ENCODE data around the gene SGF29.
A peak's percentile ranks its signal among the peaks of the same experiment; 100 is the strongest.
"Not testable (repeated sequence)": the region's sequence is repeated elsewhere in the genome, so short reads cannot be mapped to it uniquely, and the experiment has no call there.

SGF29 gene

GRCh38 chr16:28544998-28545397 is 8.7 kb upstream of the SGF29 start:
- peaks cover 3% of the 10 kb centered on the region for H3K27me3 Mint-ChIP-seq
- H3K9me3 Mint-ChIP-seq = no peaks in the 10 kb centered on the region
- H3K27ac Mint-ChIP-seq = no peak overlapping the region

DNA sequence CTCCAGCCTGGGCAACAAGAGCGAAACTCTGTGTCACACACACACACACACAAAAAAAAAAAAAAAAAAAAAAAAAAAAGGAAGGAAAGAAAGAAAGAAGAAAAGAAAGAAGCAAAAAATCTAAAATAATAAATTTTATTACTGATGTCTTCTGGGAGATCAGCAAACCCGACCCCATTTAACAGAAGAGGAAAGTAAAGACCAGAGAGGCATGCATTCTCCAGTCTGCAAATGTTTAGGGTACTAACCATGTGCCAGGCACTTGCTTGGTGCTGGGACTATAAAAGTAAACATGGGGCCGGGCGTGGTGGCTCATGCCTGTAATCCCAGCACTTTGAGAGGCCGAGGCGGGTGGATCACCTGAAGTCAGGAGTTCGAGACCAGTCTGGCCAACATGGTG is 7.8 kb upstream of the SGF29 start:
- not testable (repeated sequence) for DNase-seq; ATAC-seq; H3K27ac Mint-ChIP-seq; H3K27me3 Mint-ChIP-seq; H3K4me3 Mint-ChIP-seq; H3K4me1 Mint-ChIP-seq; H3K36me3 Mint-ChIP-seq (ENCODE audit: low read depth); H3K9me3 Mint-ChIP-seq

More at GRCh38 chr16:28544998-28545397, 8.7 kb upstream of the SGF29 start:
- no peak for DNase-seq
- no peak for ATAC-seq
- no peak overlapping the region for H3K4me3 Mint-ChIP-seq
- peaks cover 4% of the 10 kb centered on the region for H3K4me1 Mint-ChIP-seq
- H3K36me3 Mint-ChIP-seq (ENCODE audit: low read depth) = no peaks in the 10 kb centered on the region

DNA sequence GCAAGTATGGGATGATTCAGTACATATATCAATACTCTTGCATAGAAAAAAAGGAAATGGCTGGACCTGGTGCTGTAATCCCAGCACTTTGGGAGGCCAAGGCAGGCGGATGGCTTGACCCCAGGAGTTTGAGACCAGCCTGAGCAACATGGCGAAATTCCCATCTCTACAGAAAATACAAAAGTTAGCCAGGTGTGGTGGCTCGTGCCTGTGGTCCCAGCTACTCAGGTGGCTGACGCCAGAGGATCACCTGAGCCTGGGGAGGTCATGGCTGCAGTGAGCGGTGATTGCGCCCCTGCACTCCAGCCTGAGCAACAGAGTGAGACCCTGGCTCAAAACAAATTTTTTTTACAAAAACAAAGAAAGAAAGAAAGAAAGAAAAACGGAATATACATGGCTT is 7.1 kb upstream of the SGF29 start:
- no peaks in the 10 kb centered on the region for H3K9me3 Mint-ChIP-seq
- no peaks in the 10 kb centered on the region for H3K36me3 Mint-ChIP-seq (ENCODE audit: low read depth)
- ATAC-seq (no peak), DNase-seq (no peak)
- H3K4me3 Mint-ChIP-seq = no peak overlapping the region
- peaks cover 3% of the 10 kb centered on the region for H3K27me3 Mint-ChIP-seq
- peaks cover 4% of the 10 kb centered on the region for H3K4me1 Mint-ChIP-seq
- no peak overlapping the region for H3K27ac Mint-ChIP-seq

DNA sequence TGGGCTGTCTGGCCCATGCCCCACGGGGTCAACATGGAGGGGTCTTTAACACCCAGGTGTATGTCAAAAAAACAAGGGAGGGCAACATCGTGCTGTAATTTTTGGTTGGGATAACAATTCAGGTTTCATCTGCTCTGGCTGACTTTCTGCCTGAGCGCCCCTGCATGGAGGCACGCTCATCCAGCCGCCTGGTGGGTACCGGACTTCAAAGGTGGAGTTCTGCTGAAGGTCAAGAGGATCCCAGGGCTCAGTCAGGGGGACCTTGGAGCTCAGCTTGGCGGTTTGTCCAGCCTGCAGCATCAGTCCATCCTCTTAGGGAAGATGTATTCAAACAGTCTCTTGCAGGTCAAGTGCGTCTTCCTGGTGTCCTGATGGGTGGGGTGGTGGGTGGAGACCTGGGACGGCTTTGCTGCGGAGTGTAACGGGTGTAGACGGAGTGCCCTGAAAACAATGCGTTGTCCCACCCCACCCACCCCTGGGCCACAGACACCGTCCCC is 5.4 kb upstream of the SGF29 start:
- DNase-seq = no peak
- Mint-ChIP-seq H3K27ac (no peak overlapping the region), H3K36me3 (ENCODE audit: low read depth) (no peaks in the 10 kb centered on the region), H3K4me1 (peaks cover 12% of the 10 kb centered on the region), H3K27me3 (peaks cover 3% of the 10 kb centered on the region), H3K4me3 (no peak overlapping the region), H3K9me3 (no peaks in the 10 kb centered on the region)
- ATAC-seq = no peak

- H3K27me3 Mint-ChIP-seq = peaks cover 3% of the 10 kb centered on the region
- H3K4me1 Mint-ChIP-seq = peaks cover 17% of the 10 kb centered on the region
- DNase-seq = no peak
- H3K9me3 Mint-ChIP-seq = no peaks in the 10 kb centered on the region
- peak; percentile 15 for ATAC-seq
- H3K27ac Mint-ChIP-seq = no peak overlapping the region
- no peak overlapping the region for H3K4me3 Mint-ChIP-seq
- no peaks in the 10 kb centered on the region for H3K36me3 Mint-ChIP-seq (ENCODE audit: low read depth)
Measured at GRCh38 chr16:28549301-28549899, 4.3 kb upstream of the SGF29 start.

- Mint-ChIP-seq H3K27ac (peak overlapping the region; percentile 97), H3K36me3 (ENCODE audit: low read depth) (peaks cover 22% of the 10 kb centered on the region), H3K9me3 (no peaks in the 10 kb centered on the region), H3K4me1 (peaks cover 41% of the 10 kb centered on the region), H3K4me3 (peak overlapping the region; percentile 88), H3K27me3 (no peaks in the 10 kb centered on the region)
- DNase-seq (no peak), ATAC-seq (no peak)
Measured at GRCh38 chr16:28554634-28555423, 1.1 kb downstream of the SGF29 start.

DNA sequence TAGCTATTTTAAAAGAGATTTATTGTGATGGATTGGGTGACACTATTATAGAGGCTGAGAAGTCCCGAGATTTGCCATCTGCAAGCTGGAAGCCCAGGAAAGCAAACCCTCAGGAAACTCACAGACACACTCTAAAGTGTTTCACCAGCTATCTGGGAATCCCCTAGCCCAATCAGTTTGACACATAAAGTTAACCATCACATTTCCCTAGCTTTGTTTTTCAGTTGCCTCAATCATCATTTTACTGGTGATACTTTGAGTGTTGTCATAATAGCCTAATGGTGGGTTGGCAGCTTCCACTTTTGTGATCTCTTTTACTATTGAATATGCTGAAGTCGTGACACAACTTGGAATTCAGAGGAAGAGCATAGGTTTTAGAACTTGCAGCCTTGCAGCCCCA is 1.8 kb downstream of the SGF29 start:
- H3K27me3 Mint-ChIP-seq = no peaks in the 10 kb centered on the region
- H3K4me3 Mint-ChIP-seq = peak overlapping the region; percentile 18
- DNase-seq (no peak), ATAC-seq (no peak)
- H3K9me3 Mint-ChIP-seq = no peaks in the 10 kb centered on the region
- peaks cover 24% of the 10 kb centered on the region for H3K36me3 Mint-ChIP-seq (ENCODE audit: low read depth)
- H3K4me1 Mint-ChIP-seq = peaks cover 45% of the 10 kb centered on the region
- H3K27ac Mint-ChIP-seq = peak overlapping the region; percentile 46

GRCh38 chr16:28556914-28557320 is 3.2 kb downstream of the SGF29 start:
- Mint-ChIP-seq H3K27ac (no peak overlapping the region), H3K4me1 (peaks cover 51% of the 10 kb centered on the region), H3K4me3 (no peak overlapping the region), H3K36me3 (ENCODE audit: low read depth) (peaks cover 24% of the 10 kb centered on the region), H3K9me3 (no peaks in the 10 kb centered on the region), H3K27me3 (no peaks in the 10 kb centered on the region)
- DNase-seq (no peak), ATAC-seq (no peak)

- H3K27ac Mint-ChIP-seq = no peak overlapping the region
- no peaks in the 10 kb centered on the region for H3K9me3 Mint-ChIP-seq
- DNase-seq = no peak
- peaks cover 24% of the 10 kb centered on the region for H3K36me3 Mint-ChIP-seq (ENCODE audit: low read depth)
- no peak for ATAC-seq
- no peak overlapping the region for H3K4me3 Mint-ChIP-seq
- no peaks in the 10 kb centered on the region for H3K27me3 Mint-ChIP-seq
- H3K4me1 Mint-ChIP-seq = peaks cover 44% of the 10 kb centered on the region
Measured at GRCh38 chr16:28558456-28558855, 4.7 kb downstream of the SGF29 start.

DNA sequence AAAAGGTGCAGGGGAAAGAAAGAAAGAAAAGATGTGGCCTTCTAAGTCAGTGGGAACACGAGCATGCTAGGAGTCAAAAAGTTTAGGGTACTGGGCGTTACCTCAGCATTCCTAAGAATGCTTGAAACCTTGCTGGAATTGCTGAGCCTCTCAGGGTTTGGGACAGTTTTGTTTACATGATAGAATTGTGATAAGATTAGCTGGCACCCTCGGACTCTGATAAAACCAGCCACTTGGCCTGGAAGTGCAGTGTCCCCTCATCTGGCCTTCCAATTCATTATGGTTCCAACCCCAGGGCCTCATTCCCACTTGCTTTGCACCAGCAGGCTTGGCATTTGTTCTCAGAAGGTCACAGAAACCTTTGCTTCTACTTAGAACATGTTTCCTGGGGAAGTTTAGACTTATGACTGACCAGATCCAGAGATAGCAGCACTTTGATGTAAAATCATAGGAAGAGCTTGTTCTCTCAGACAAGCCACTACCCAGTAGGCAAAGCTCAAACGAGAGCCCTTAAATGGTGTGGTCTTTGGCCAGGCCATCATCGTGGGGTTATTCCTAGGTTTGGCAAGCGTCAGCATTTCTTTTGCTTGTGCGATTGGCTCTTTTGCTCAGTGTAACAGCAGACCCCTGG is 8.0 kb downstream of the SGF29 start:
- Mint-ChIP-seq H3K4me3 (no peak overlapping the region), H3K27ac (no peak overlapping the region), H3K27me3 (no peaks in the 10 kb centered on the region), H3K4me1 (peaks cover 26% of the 10 kb centered on the region), H3K9me3 (peaks cover 4% of the 10 kb centered on the region), H3K36me3 (ENCODE audit: low read depth) (peaks cover 33% of the 10 kb centered on the region)
- no peak for DNase-seq
- ATAC-seq = no peak

- no peak overlapping the region for H3K4me3 Mint-ChIP-seq
- no peaks in the 10 kb centered on the region for H3K27me3 Mint-ChIP-seq
- peaks cover 4% of the 10 kb centered on the region for H3K9me3 Mint-ChIP-seq
- H3K4me1 Mint-ChIP-seq = peaks cover 24% of the 10 kb centered on the region
- ATAC-seq (no peak), DNase-seq (no peak)
- no peak overlapping the region for H3K27ac Mint-ChIP-seq
- peaks cover 34% of the 10 kb centered on the region for H3K36me3 Mint-ChIP-seq (ENCODE audit: low read depth)
Measured at GRCh38 chr16:28562199-28562598, 8.5 kb downstream of the SGF29 start.

DNA sequence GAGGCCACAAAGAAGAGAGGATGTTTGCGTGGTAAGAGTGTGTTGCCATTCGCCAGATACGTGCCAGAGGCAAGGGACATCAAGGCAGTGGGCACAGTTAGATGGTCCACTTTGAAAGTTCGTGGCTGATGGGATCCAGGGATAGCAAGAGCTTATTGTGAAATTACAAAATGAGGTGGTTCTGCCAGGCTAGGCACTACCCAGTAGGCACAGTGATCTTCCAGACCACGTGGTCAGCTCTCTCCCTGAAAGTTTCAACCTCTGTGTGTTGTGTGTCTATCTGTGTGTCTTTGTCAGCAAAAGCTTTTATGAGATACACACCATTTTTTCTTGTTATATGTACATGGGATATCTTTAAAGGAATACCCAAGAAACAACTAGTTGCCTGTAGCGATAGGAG is 9.5 kb downstream of the SGF29 start:
- H3K27me3 Mint-ChIP-seq = no peaks in the 10 kb centered on the region
- DNase-seq = no peak
- H3K4me3 Mint-ChIP-seq = no peak overlapping the region
- ATAC-seq = no peak
- no peak overlapping the region for H3K27ac Mint-ChIP-seq
- peaks cover 36% of the 10 kb centered on the region for H3K36me3 Mint-ChIP-seq (ENCODE audit: low read depth)
- H3K9me3 Mint-ChIP-seq = peaks cover 10% of the 10 kb centered on the region
- peaks cover 20% of the 10 kb centered on the region for H3K4me1 Mint-ChIP-seq

DNA sequence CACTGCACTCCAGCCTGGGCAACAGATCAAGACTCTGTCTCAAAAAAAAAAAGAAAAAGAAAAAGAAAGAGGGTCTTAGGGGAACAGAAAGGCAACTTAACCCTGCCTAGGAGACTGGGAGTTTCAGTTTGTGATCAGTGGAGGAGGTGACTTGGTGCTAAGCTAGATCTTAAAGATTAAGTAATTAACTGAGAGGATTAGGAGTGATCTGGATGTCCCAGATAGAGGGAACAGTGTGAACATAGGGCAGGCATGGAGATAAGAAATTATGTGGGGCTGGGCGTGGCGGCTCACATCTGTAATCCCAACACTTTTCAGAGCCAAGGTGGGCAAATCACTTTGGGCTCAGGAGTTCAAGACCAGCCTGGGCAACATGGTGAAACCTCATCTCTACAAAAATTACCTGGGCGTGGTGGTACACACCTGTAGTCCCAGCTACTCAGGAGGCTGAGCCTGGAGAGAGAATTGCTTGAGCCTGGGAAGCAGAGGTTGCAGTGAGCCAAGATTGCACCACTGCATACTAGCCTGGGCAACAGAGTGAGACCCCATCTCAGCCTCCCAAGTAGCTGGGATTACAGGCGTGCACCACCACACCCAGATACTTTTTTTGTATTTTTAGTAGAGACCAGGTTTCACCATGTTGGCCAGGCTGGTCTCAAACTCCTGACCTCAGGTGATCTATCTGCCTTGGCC is 12.7 kb downstream of the SGF29 start:
- not testable (repeated sequence) for H3K4me1 Mint-ChIP-seq, ATAC-seq, DNase-seq, H3K4me3 Mint-ChIP-seq, H3K27me3 Mint-ChIP-seq, H3K27ac Mint-ChIP-seq
- peaks cover 26% of the 10 kb centered on the region for H3K36me3 Mint-ChIP-seq (ENCODE audit: low read depth)
- H3K9me3 Mint-ChIP-seq = peaks cover 10% of the 10 kb centered on the region

- no peak overlapping the region for H3K4me3 Mint-ChIP-seq
- peaks cover 10% of the 10 kb centered on the region for H3K9me3 Mint-ChIP-seq
- DNase-seq (no peak), ATAC-seq (no peak)
- H3K27ac Mint-ChIP-seq = no peak overlapping the region
- peaks cover 26% of the 10 kb centered on the region for H3K36me3 Mint-ChIP-seq (ENCODE audit: low read depth)
- H3K4me1 Mint-ChIP-seq = peaks cover 7% of the 10 kb centered on the region
- H3K27me3 Mint-ChIP-seq = no peaks in the 10 kb centered on the region
Measured at GRCh38 chr16:28567292-28567691, 13.6 kb downstream of the SGF29 start.

Data from activated naive CD8-positive, alpha-beta T cell treated with anti-CD3 and anti-CD28 coated beads, Interleukin-2, amount 50 U/mL, for 24 hours (primary cell).